MV-4-11 (cell line): Measurements from ENCODE around the gene FOXS1.

Source experiments
- DNase-seq: peaks from one replicate; lab custom pipeline; 2025; lab: John Stamatoyannopoulos, UW

FOXS1 gene

DNA sequence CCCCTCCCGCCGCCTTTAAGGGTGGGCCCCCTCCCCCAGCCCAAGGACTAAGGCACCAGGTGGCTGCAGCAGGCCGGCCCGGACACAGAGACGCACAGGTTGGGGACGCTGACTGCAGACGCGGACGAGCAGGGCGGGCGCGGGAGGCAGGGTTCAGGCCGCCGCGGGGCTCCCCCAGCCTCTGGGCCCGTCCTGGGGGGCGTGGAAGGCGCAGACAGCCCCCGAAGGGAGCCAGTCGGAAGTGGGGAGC lies 15.7 kb upstream of the FOXS1 start:
- DNase-seq: no peak

- DNase-seq: no peak
Observed at GRCh38 chr20:31860390-31861134, 15.2 kb upstream of the FOXS1 start.

DNA sequence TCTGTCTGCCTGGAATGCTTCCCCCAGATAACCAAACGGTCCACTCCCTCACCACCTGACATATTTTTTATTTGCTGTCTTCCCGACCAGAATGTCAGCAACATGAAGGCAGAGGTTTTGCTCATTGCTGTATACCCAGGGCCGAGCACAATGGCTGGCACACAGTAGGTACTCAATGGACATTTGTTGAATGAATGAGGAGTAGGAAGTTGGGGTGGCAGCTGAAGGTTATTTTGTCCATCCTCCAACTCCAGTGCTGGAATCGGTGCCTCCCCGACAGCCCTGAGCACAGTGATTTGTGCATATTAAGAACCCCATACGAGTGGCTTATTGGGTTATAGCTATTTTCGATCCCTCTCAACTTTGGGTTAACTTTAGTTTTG lies 14.6 kb upstream of the FOXS1 start:
- DNase-seq: no peak

DNA sequence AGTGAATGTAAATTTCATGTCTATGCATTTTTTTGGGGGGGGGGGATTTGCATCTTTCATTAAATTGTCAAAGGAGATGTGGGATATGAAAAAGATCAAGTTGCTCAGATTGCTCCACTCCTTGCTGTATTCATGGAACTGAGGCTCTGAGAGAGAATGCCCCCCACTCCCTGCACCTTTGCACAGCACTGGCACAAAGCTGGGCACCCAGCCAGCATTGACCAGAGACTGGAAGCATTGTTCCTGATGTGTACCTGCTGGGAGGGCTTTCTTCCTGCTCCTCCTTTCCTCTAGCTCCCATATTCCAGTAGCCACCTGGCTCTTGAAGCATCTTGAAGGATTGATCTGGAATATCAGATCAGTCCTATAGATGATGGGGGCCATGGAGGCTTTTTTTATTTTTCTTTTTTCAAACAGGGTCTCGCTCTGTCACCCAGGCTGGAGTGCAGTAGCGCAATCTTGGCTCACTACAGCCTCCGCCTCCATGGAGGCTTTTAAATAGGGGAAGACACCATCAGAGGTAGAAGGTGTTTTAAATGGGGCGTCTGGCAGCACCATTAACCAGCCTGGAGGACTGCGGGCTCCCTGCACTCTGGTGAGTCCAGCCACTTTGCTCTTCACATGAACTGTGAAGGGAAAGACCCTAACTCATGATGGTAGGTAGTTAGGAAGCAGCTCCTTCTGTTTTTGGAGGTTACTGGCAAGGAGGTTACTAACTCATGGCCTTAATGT lies 14.0 kb upstream of the FOXS1 start:
- no peak for DNase-seq

- DNase-seq: no peak
Observed at GRCh38 chr20:31858760-31859083, 13.3 kb upstream of the FOXS1 start.

GRCh38 chr20:31857861-31858759 lies 12.7 kb upstream of the FOXS1 start:
- no peak for DNase-seq

- no peak for DNase-seq
Observed at GRCh38 chr20:31856516-31856915, 11.1 kb upstream of the FOXS1 start.

- DNase-seq: no peak
Observed at GRCh38 chr20:31853481-31853880, 8.1 kb upstream of the FOXS1 start.

- no peak for DNase-seq
Observed at GRCh38 chr20:31851240-31851955, 6.0 kb upstream of the FOXS1 start.

DNA sequence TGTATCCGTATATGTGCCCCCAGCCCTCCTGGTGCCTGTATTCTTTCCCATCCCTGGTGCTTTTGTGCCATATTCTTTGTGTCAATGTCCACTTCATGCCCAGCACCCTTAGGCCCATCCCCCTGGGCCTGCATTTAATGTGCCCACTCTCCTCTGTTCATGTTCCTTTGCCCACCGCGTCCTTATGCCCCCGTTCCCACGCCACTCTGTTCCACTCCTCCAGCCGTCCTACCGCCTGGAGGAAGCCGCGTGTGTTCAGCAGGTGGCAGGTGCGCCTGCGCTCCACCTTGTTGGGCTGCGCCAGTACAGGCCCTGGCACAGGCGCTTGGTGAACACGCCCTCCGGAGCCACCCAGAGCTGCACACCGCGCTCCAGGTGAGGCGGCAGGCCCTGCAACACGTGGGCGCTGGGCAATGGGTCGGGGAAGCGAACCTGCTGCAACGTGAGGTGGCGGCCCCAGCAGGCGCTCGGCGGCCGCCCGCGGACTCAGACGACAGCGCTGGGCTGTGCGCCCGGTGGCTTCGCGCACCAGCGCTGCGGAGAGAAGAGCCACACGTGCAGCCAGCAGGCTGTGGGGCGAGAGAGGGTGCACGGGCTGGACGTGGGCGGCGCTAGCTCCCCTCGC lies 4.0 kb upstream of the FOXS1 start:
- DNase-seq: no peak

GRCh38 chr20:31848088-31848999 lies 2.9 kb upstream of the FOXS1 start:
- no peak for DNase-seq

DNA sequence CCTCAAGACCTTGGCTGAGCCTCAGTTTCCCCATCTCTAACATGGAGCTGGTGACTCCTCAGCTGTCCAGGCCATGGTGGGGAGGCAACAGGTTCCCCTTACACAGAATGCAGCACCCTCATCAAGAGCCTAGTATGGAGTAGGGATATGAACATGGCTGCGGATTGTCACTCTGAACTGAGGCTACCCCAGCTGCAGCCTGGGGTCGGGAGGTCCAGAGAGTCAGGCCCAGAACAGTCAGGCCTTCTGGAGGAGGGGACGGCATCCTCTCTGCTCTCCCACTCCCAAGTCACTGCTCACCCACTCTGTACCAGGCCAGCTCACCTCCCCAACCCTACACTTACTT lies 1.4 kb upstream of the FOXS1 start:
- DNase-seq: no peak

DNA sequence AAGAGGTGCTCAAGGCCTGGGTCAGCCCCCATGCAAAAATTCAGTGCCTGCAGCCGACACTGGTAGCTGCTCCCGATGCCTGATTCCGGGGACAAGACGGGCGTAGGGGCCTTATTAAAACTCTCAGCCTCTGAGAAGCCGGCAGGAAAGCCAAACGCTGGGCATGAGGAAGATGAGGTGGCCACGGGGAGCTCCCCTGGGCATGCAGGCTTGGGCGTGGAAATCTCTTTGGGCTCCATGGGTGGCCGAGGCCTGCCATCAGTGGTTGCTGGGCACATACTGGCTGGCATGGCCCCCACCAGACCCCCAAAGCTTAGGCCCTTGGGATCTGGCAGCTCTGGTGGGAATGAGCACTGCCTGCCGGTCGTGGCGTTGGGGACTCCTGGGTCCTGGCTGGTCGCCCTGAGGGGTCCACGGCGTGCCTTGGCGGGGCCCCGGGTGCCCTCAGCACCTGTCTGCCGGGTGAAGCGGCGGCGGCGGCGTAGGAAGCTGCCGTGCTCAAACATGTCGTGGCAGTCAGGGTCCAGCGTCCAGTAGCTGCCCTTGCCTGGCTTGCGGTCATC lies 586 bp downstream of the FOXS1 start:
- no peak for DNase-seq

DNA sequence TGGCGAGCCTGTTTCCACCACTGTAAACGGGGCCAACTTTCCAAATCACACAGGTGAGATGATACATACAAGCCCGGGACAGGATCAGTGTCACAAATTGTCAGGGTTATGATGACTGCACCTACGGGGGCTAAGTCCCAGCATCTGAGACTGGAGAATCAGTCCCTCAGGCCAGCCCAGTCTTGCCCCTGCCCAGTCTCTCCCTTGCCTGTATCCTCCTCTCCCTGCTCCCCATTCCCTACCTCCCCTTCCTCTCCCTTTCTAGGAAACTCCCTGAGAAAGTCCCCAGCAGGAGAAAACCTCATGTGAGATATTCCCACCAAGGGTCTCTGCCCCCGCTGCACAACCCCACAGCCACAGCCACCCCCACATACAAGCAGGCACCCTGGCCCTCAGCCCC lies 1.5 kb downstream of the FOXS1 start:
- no peak for DNase-seq

DNA sequence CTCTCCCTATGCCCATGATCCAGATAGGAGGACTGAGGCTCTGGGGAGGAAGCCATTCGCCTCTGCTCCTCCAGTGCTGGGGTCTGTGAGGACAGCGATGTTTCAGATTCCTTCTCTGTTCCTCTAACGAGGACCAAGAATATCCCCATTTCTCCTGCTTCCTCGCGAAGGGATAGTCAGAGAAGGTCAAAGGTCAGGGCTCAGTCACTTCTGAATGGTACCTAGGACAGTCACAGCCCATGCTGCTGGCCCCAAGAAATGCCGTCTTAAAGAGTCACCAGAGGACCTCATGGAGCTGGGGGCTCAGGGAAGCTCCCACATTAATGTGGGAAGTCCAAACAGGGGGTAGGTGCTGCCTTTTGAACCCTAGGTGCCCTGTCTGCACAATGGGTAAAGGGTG lies 2.1 kb downstream of the FOXS1 start:
- no peak for DNase-seq

- no peak for DNase-seq
Observed at GRCh38 chr20:31842471-31843157, 2.8 kb downstream of the FOXS1 start.

- no peak for DNase-seq
Observed at GRCh38 chr20:31841928-31842327, 3.5 kb downstream of the FOXS1 start.

- no peak for DNase-seq
Observed at GRCh38 chr20:31840906-31841816, 4.2 kb downstream of the FOXS1 start.
